Smooth muscle cell (in vitro differentiated cells): ENCODE results near the gene ZFAND6. TPM values are rescaled to one million over a fixed set of nuclear protein-coding genes. Genes with fewer than 3 reads are reported as not detected.

Experiments used
- DNase-seq: peaks from one replicate; lab custom pipeline; 2025; ENCODE audit not compliant: unreplicated experiment; lab: John Stamatoyannopoulos, UW
- H2AFZ ChIP-seq: fragments of 200-600 bp; sonication (generic); 2 replicates; pipeline ENCODE4 v1.6.0; 2016; ENCODE audit warnings: antibody characterized with exemption, low read depth, mild to moderate bottlenecking
- H3F3A ChIP-seq: fragments of 200-600 bp; sonication (generic); 2 replicates; pipeline ENCODE4 v1.6.0; 2017; ENCODE audit warnings: antibody characterized with exemption, low read depth
- H3K27ac ChIP-seq: fragments of 200-600 bp; sonication (generic); 2 replicates; pipeline ENCODE4 v1.5.1; 2016; ENCODE audit warnings: low read depth, mild to moderate bottlenecking
- H3K27me3 ChIP-seq: fragments of 200-600 bp; sonication (generic); 2 replicates; pipeline ENCODE4 v1.6.1; 2016; ENCODE audit warnings: low read depth, mild to moderate bottlenecking
- H3K36me3 ChIP-seq: fragments of 200-600 bp; sonication (generic); 2 replicates; pipeline ENCODE4 v1.5.1; 2016; ENCODE audit warnings: low read depth
- H3K4me1 ChIP-seq: fragments of 200-600 bp; sonication (generic); 2 replicates; pipeline ENCODE4 v1.5.1; 2016; ENCODE audit warnings: low read depth
- H3K4me2 ChIP-seq: fragments of 200-600 bp; sonication (generic); 2 replicates; pipeline ENCODE4 v1.6.0; 2016; ENCODE audit warnings: mild to moderate bottlenecking
- H3K4me3 ChIP-seq: fragments of 200-600 bp; sonication (generic); 2 replicates; pipeline ENCODE4 v1.5.1; 2016; ENCODE audit warnings: mild to moderate bottlenecking
- H3K79me2 ChIP-seq: fragments of 200-600 bp; sonication (generic); 2 replicates; pipeline ENCODE4 v1.6.0; 2016; ENCODE audit warnings: low read depth, mild to moderate bottlenecking
- H3K9ac ChIP-seq: fragments of 200-600 bp; sonication (generic); 2 replicates; pipeline ENCODE4 v1.6.0; 2016; ENCODE audit warnings: low read depth
- H3K9me3 ChIP-seq: fragments of 200-600 bp; sonication (generic); replicated peaks from 2 replicates; pipeline ENCODE4 v1.5.1; 2016; ENCODE audit warnings: low read depth
- H4K20me1 ChIP-seq: fragments of 200-600 bp; sonication (generic); 2 replicates; pipeline ENCODE4 v1.6.0; 2016; ENCODE audit warnings: low read depth
- CTCF ChIP-seq: fragments of 200-600 bp; sonication (generic); IDR thresholded peaks from 2 replicates; pipeline ENCODE4 v1.5.1; 2017; ENCODE audit warnings: borderline replicate concordance, mild to moderate bottlenecking, antibody characterized with exemption; ENCODE audit not compliant: insufficient read depth, poor library complexity, severe bottlenecking
- WGBS: methylation state at CpG from one replicate; pipeline ENCODE4 v1.1.7; 2016; ENCODE audit warnings: low lambda C conversion rate; 5-methylcytosine and 5-hydroxymethylcytosine counted together
- polyA plus RNA-seq: library from polyadenylated mRNA; unstranded; fragments of >200 nt; fragmentation: Nextera tagmentation; extraction: Ambion mirVana; gene quantifications from 2 replicates; pipeline ENCODE4 v1.2.1, GENCODE V29; 2016
- total RNA-seq: library from RNA; depleted of rRNA; stranded (reverse); fragments of >200 nt; gene quantifications from 2 replicates; pipeline ENCODE4 v1.2.3, GENCODE V29; 2014

Gene ZFAND6
- total and polyA plus RNA-seq, 2 experiments from 2014 or later: 81.9 to 144 TPM

DNA sequence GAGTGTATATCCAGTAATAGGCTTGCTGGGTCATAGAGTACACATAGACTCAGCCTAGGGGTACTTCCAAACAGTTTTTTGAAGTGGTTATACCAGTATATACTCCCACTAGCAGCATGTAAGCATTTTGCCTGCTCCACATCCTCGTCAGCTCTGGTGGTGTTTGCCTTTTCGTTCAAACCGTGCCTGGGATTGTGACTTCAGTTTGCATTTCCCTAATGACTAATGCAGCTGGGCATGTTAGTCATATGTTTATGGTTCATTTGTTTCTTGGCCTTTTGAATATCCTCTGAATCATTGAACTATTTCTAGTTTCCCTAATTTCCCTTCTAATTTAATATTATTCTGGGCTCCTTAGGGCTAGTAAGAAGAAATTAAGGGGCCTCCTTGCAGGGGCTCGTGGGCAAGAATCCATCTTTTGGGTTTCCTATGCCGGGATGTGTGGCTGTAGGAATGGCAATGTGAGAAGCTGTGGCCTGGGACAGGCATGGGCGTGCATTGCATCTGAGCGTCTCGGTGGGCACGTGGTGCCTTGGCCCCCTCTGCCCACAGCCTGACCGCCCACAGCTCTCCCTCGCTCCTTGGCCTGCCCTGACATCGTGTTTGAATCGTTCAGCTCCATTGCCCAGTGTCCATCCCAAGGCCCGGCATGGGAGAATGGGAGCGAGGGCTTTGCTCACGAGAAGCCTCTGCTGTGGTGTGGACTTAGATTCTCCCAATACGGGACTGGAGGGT, 119.7 kb downstream of the ZFAND6 start:
- H3K27ac ChIP-seq: peak overlapping the region; percentile 68
- H3K9me3 ChIP-seq: no peaks in the 10 kb centered on the region
- no peak for DNase-seq
- no peak overlapping the region for H2AFZ ChIP-seq
- no peaks in the 10 kb centered on the region for H3K4me1 ChIP-seq
- WGBS: 73% methylated on average over 17 of the region's 17 CpGs
- no peak overlapping the region for H3K9ac ChIP-seq
- H3K36me3 ChIP-seq: no peaks in the 10 kb centered on the region
- peak overlapping the region; percentile 54 for H3K4me2 ChIP-seq
- H3K79me2 ChIP-seq: no peaks in the 10 kb centered on the region
- no peak overlapping the region for H3K4me3 ChIP-seq
- H4K20me1 ChIP-seq: no peaks in the 10 kb centered on the region
- H3F3A ChIP-seq: no peaks in the 10 kb centered on the region
- TF ChIP-seq CTCF: no peak
- H3K27me3 ChIP-seq: no peaks in the 10 kb centered on the region

GRCh38 chr15:80179935-80180334, 120.5 kb downstream of the ZFAND6 start:
- Histone ChIP-seq H3K27me3 (no peaks in the 10 kb centered on the region), H3K4me2 (no peak overlapping the region), H3K9ac (no peak overlapping the region), H3K9me3 (no peaks in the 10 kb centered on the region), H3K36me3 (no peaks in the 10 kb centered on the region), H3K79me2 (no peaks in the 10 kb centered on the region), H3K4me3 (no peak overlapping the region), H4K20me1 (no peaks in the 10 kb centered on the region), H2AFZ (no peak overlapping the region), H3F3A (no peaks in the 10 kb centered on the region), H3K4me1 (no peaks in the 10 kb centered on the region), H3K27ac (no peak overlapping the region)
- TF ChIP-seq CTCF: no peak
- WGBS: 97% methylated on average over 14 of the region's 16 CpGs
- DNase-seq: no peak

DNA sequence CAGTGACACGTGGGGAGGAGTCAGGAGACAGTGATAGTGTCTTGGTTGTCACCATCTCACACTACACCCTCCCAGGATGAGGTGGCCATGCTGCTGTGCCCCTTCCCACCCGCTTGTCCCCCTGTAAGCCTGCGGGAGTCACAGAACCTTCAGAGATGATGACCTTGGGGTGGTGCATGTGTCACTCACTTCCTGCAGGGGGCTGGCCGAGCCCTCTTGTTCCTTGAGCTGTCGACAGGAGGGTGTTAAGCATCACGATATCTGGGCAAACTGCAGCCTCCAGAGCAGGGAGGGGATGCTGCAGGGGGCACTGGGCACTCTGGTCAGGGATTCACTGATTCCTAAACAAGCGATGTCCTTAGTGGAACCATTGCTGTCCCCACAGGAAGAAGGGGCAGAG, 121.0 kb downstream of the ZFAND6 start:
- Histone ChIP-seq H3K4me1 (no peaks in the 10 kb centered on the region), H4K20me1 (no peaks in the 10 kb centered on the region)
- 86% methylated on average over 7 of the region's 7 CpGs for WGBS

More for the DNA sequence above, 121.0 kb downstream of the ZFAND6 start:
- H2AFZ ChIP-seq: no peak overlapping the region
- no peaks in the 10 kb centered on the region for H3K27me3 ChIP-seq
- no peaks in the 10 kb centered on the region for H3K36me3 ChIP-seq
- DNase-seq: no peak
- no peaks in the 10 kb centered on the region for H3F3A ChIP-seq
- TF ChIP-seq CTCF: no peak
- H3K27ac ChIP-seq: no peak overlapping the region
- no peak overlapping the region for H3K4me2 ChIP-seq
- no peaks in the 10 kb centered on the region for H3K9me3 ChIP-seq
- H3K9ac ChIP-seq: no peak overlapping the region
- no peaks in the 10 kb centered on the region for H3K79me2 ChIP-seq
- H3K4me3 ChIP-seq: no peak overlapping the region
